GM18508 (cell line): ENCODE measurements around the gene LRRC28.
"Not testable (repeated sequence)": the region's sequence is repeated elsewhere in the genome, so short reads cannot be mapped to it uniquely, and the experiment has no call there.

Source experiments
- ATAC-seq: cut with Tn5 transposase; IDR thresholded peaks from one replicate; pipeline ENCODE4 v1.9.1; 2021; ENCODE audit warnings: moderate number of reproducible peaks; ENCODE audit not compliant: insufficient read depth, unreplicated experiment

The LRRC28 gene

DNA sequence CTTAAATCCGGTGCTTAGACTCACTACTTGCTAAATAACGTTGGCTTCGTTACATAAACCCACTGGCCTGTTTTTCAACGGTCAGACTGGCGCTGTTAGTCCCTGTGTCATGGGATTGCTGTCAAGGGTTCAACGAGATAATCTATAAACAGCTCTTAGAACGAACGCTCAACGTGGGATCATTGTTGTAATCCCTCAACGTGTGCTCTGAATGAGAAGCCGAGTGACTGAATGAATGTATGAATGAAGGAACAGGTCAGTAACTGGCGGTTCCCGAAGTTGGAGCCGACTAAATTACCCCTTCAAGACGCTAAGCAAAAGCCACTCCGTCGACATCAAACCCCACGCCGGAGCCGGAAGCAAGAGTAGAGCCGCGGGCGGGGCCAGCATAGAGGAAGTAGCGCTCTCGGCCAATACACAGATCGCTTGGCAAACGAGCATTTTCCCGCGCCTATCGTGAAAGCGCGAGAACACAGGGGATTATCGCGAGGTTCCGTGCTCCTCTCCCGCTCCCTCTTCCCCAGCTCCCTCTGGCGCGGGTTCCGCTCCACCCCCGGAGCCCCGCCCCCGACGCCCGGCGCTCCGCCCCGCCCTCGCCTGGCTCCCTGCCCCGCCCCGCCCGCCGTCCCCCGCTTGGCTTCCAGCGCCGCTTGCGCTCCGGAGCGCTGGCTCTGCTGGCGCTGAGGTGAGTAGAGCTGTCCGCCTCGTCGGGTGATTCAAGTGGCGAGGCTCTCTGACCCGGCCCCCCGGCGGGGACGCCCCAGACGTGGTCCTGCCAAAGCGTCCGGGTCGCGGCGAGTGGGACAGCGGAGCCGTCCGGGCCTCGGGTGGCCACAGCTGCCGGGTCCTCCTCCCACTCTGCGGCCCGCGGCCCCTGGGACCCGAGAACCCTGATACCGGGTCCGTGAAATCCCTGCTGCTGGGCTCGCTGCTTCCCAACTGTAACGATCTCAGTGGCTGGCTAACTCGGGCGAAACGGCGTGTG is at the start of gene LRRC28:
Gene LRRC28 (plus strand): TSS at position 625 of the 985 bp plus-strand sequence. CDS start 4,477 bp downstream, outside the sequence.
- peak; percentile 90 for ATAC-seq

DNA sequence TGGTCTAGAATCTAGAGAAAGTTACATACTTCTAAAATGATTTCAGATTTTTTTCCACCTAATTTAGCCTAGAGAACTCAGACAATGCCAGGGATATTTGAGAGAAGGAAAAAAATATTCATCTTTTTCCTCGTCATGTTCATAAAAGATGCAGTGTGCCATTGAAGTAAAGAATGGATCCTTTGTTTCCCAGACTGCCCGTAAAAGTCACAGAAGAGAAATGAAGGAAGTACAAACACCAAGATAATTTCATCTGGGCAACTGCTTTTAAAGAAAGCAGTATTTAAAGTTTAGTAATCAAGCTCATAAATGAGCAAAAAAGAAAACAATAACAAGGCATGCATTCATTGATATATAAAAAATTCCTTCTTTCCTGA is 49.1 kb upstream of the LRRC28 start:
- no peak for ATAC-seq

DNA sequence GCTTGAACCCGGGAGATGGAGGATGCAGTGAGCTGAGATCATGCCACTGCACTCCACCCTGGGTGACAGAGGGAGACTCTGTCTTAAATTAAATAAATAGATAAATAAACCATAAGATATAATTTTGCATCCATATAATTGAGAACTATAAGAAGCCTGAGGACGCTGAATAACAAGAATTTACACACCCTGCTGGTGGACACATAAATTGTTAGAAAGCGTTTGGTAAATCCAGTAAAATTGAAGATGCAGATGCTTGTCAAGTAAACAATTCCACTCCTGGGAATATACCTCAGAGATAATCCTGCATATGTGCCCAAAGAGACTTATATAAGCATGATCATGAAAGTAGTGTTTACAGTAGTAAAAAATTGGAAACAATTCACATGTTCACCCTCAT is 43.6 kb upstream of the LRRC28 start:
- ATAC-seq, result no peak

DNA sequence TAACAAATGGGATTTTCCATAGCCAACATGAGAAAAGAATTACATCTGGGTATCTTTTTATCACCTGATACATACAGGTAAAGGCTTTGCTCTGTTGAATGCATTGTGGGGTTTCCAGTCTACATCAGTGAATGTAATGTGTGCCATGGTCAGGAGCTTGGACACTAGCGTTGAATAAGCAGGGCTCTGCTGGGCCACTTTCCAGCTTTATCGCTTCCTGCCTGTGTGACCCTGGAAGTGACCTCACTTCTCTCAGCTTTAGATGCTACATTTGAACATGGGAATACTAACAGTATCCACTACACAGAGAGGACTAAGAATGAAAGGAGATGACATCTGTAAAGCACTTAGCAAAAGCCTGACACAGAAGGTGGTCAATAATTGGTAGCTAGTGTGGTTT is 42.0 kb upstream of the LRRC28 start:
- no peak for ATAC-seq

DNA sequence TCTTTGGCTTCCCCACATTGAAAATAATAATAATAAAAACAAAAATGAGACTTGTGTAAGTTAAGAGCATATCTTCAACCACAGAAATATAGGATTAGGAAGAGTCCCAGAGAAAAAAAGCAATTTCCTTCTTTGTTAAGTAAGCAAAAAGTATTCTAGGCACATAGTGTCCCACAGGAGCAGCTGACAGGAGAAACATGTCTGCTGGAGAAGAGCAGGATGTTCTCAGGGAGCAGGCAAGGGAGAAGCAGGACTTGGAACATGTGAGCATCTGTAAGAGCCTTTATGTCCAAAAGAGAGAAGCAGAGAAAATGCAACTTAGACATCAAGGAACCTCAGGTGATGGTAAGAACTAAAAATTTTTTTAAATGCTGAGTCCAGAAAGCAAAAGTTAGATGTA is 40.9 kb upstream of the LRRC28 start:
- ATAC-seq, result no peak

DNA sequence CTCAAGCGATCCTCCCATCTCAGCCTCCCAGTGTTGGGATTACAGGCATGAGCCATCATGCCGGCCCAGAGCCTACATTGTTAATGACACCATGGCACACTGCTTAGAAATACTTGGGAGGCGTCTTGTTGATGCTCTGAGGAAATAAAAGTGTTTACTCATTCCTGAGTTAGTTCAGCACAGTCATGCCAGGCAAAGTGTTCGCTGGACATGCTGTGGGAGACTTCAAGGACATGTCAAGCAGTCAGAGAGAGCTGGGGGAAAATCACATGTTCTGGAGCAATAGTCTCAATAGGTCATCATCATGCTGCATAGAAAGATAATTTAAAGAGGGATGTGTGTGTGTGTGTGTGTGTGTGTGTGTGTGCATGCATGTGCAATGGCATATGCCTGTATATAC is 39.4 kb upstream of the LRRC28 start:
- ATAC-seq, result no peak

DNA sequence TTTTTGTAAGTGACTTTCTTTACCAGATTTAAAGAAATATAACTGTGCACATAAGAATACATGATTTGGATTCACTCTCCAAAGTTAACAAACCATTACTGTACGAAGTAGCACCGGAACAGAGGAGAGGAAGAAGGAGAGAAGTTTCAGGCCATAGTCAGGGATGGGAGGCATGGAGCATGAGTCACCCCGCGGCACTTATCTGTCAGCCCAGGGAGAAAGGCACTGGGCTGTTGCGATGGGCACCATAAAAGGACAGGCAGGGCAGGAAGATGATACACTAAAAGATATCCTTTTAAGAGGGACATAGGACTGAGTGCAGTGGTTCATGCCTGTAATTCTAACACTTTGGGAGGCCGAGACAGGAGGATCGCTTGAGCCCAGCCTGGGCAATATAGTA is 38.9 kb upstream of the LRRC28 start:
- no peak for ATAC-seq

DNA sequence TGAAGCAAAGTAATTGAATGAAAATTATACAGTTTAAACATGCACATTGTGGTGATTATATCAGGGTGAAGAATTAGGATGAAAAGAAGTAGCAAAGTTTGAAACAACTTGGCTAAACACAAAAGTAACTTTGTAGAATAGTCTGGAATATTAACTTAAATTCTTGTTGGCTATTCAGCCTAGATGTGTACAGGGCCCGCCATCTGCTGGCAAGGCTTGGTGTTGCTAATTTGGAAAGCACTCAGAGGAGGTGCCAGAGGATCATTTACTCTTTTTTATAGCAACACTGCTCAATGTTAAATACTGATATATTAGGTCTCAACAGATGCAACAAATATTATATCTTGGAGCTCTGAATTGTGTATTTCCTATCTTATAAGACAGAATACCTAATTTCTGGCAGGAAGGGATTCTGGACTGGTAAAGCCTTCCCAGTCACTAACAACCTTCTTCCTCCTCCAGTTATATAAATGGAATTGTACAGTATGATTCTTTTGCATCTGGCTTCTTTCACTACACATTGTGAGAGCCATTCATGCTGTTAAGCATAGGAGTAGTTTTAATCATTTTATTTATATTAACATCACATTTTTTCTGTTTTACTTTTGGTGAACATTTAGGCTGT is 38.0 kb upstream of the LRRC28 start:
- ATAC-seq, result peak; percentile 61

DNA sequence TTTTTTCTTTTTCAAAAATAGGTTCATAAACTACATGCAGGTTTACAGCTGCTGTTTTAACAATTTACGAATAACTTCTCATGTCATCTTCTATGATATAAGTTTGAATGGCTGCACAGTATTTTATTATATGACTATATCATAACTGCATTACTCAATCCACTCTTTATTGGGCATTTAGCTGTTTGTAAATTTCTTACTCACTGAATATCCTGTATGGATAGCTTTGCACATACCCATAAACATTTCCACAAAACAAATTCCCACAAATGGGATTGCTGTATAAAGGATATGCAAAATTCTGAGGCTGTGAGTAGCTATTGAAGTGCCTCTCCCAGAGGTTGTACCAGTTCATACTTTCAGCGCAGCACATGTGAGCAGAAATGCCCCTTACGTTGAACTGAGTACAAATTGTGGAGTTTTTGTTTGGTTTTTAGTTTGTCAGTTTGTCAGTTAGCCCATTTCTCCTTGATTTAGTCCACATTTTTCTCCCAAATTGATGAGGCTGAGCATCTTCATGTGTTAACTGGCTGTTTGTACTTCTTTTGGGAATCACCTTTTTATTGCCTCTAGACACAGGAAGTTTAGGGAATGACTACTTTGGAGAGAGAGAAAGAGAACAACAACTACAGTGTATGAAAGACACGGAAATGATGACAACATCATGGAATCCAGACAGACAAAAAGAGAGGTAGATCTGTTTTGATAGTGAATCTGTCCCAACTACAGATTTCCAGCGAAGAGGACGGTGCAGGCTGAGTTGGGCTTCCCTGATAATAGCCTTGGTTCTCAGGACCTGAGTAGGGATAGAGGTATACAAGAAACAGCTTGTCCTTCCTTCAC is 26.7 kb upstream of the LRRC28 start:
- ATAC-seq, result no peak

DNA sequence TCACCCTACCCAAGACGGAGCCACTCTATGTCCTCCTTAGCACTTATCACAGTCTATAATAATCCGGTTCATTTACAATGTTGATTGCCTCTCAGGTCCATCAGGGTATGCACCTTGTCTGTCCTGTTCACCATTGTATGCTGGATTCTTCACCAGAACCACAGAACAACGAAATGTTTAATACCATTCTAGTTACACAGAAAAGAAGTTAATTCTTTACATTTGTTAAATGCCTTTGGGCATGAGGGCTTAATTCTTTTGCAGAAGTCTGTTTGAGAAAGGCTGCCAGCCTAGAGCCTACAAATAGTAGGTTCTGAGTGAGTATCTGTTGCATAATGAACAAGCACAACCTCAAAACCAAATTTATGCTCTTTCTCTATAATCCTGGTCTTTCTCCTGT is 24.5 kb upstream of the LRRC28 start:
- ATAC-seq, result no peak

DNA sequence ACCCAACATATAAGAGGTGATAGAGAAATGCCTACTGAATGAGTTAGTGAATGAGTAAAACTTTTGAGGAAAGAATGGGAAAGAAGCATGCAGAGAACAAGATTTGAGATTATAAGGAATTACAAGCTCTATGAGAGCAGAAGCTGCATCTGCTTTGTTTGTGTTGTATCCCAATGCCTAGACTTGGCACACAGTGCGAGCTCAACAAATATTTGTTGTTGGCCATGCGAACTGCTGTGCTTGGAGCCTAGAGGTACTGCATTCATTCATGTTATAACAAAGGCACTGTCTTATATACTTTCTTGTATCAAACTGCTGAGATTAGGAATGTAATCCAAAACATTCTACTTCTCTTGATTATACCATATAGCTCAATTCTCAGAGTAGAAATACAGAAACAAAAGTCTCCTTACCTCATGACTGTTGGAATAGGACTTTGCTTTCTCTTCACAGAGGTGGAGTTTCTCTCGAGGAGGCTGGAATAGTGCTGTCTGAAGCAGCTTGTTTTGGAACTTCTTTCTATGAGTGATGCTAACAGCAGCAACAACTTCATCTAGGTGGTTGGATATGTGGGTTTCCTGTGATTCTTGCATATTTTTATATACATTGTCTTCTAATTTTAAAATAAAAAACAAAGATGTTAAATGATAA is 23.0 kb upstream of the LRRC28 start:
- ATAC-seq, result no peak

DNA sequence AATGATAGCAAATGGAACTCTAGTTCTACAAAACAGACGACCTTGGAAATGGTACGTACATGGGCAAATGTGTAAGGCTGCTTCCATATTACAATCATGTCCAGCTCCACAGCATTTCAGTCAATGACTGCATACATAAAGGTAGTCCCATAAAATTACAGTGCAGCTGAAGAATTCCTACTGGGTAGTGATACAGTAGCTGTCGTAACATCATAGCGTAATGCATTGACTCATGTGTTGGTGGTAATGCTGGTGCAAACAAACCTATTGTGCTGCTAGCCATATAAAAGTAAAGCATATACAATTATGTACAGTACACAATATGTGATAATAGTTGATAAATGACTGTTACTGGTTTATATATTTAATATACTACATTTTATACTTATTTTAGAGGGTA is 20.4 kb upstream of the LRRC28 start:
- no peak for ATAC-seq

DNA sequence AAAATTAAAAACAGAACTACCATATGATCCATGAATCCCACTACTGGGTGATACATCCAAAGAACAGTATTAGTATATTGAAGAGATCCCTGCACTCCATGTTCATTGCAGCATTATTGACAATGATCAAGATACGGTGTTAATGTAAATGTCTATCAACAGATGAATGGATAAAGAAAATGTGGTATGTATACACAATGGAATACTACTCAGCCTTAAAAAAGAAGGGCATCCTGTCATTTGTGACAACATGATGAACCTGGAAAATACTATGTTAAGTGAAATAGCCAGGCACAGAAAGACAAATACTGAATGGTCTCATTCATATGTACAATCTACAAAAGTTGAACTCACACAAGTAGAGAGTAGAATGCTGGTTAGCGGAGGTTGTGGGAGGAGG is 18.5 kb upstream of the LRRC28 start:
- ATAC-seq, result no peak

DNA sequence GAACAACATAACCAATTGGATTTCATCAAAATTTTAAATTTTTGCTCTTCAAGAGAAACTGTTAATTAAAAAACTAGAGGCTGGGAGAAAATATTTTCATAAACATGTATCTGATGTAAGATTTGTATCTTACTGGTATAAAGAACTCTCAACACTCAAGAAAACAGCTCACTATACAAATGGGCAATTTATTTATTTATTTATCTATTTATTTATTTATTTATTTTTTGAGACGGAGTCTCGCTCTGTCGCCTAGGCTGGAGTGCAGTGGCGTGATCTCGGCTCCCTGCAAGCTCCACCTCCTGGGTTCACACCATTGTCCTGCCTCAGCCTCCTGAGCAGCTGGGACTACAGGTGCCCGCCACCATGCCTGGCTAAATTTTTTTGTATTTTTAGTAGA is 17.1 kb upstream of the LRRC28 start:
- not testable (repeated sequence) for ATAC-seq

DNA sequence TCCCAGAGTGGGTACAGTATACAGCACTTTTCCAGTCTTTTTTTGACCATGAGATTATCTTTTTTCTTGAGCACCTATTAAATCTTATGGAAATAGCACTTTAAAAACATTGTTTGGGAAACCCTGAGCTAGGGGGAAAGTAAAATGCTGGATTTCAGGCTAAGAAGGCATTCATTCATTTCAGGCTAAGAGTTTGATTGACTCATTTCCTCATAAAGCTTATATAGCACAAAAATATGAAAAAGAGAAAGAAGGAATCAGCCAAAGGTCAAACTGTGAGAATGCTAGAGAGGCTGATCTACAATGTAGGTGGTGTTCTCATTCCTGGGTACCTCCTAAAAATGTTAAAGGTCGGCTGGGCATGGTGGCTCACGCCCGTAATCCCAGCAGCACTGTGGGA is 12.4 kb upstream of the LRRC28 start:
- ATAC-seq, result no peak

DNA sequence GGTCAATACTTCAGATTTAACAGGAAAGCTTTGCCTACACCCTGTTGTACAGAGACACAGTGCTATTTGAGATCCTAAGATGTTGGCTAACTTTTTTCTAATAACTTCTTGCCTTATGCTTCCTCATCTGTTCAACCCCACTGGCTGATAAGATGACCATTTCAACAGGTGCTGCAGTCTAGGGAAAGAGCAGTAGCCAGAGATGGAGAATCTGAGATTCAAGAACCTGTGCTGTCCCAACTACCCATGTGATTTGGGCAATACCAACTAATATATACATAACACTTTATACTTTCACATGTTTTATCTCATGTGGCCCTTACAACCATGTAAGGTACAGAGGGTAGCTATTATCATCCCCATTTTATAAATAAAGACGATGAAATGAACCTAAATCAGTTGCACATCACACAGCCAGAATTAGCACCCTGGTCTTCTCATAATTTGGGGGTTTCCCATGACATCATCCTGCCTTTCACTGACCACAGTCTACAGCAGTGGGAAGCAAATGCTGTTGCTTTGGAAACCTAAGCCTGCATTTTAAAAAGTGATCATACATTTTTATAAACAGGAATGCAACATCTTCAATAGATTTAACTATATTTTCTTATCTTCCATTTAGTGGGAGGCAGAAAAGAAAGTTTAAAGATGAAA is 11.6 kb upstream of the LRRC28 start:
- peak; percentile 86 for ATAC-seq

DNA sequence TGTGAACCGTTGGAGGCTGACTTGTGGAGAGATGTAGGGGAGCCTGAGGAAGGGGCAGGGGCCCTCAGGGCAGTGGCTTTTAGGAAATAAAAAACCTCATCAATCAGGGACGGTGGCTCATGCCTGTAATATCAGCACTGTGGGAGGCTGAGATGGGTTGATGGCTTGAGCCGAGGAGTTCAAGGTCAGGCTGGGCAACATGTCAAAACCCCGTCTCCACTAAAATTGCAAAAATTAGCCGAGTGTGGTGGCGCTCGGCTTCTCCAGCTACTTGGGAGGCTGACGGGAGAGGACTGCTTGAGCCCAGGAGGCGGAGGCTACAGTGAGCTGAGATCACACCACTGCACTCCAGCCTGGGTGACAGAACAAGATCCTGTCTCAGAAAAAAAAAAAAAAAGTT is 9.5 kb upstream of the LRRC28 start:
- ATAC-seq, result no peak

DNA sequence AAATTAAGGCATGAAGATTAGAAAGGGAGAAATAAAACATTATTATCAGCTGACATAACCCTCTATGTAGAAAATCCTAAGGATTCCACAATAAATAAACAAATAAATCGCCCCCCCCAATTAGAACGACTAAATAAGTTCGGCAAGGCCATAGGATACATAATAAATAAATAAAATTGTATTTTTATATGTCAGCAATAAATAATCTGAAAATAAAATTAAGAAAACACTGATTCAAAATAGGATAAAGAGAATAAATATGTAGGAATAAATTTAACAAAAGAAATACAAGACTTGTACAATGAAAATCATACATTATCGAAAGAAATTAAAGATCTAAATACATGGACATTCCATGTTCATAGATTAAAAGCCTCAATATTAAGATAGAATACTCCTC is 7.0 kb upstream of the LRRC28 start:
- no peak for ATAC-seq

DNA sequence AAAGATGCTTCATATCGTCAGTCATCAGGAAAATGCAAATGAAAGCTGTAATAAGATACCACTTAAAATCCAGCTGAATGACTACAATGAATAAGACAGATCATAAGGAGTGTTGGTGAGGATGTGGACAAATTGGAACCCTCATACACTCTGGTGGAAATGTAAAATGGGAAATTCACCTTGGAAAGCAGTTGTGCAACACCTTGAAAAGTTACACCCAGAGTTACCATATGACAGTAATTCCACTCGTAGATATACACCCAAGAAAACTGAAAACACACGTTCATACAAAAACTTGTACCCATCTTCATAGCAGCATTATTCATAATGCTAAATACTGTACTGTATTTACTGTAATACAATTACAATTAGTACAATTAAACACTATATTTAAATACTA is 4.2 kb upstream of the LRRC28 start:
- no peak for ATAC-seq
